HG03571 (cell line): ENCODE data around the gene ORAI1.
A peak's percentile ranks its signal among the peaks of the same experiment; 100 is the strongest.
"Not testable (repeated sequence)": the region's sequence is repeated elsewhere in the genome, so short reads cannot be mapped to it uniquely, and the experiment has no call there.

ENCODE experiments used
- ATAC-seq: cut with Tn5 transposase; IDR thresholded peaks from one replicate; pipeline ENCODE4 v1.9.1; 2021; ENCODE audit not compliant: unreplicated experiment

ORAI1 gene

GRCh38 chr12:121626087-121626852, at the start of gene ORAI1:
Gene ORAI1, plus strand, starts transcription at chr12:121626530.
- peak; percentile 64 for ATAC-seq

- ATAC-seq = no peak
Observed at GRCh38 chr12:121576851-121577391, 49.4 kb upstream of the ORAI1 start.

- no peak for ATAC-seq
Observed at GRCh38 chr12:121577443-121578180, 48.7 kb upstream of the ORAI1 start.

- no peak for ATAC-seq
Observed at GRCh38 chr12:121578230-121579189, 47.8 kb upstream of the ORAI1 start.

- no peak for ATAC-seq
Observed at GRCh38 chr12:121579190-121579791, 47.0 kb upstream of the ORAI1 start.

GRCh38 chr12:121579981-121580868, 46.1 kb upstream of the ORAI1 start:
- ATAC-seq = no peak

- no peak for ATAC-seq
Observed at GRCh38 chr12:121580959-121581685, 45.2 kb upstream of the ORAI1 start, which contains the start of gene KDM2B. Gene KDM2B, minus strand, starts transcription at chr12:121581023. Its CDS starts 112 bp downstream, at chr12:121580911.

GRCh38 chr12:121581686-121582429, 44.5 kb upstream of the ORAI1 start:
- no peak for ATAC-seq

- no peak for ATAC-seq
Observed at GRCh38 chr12:121582583-121583333, 43.6 kb upstream of the ORAI1 start.

- not testable (repeated sequence) for ATAC-seq
Observed at GRCh38 chr12:121583334-121583661, 43.0 kb upstream of the ORAI1 start.

GRCh38 chr12:121584885-121585284, 41.4 kb upstream of the ORAI1 start:
- not testable (repeated sequence) for ATAC-seq

- ATAC-seq = peak; percentile 51
Observed at GRCh38 chr12:121590476-121591143, 35.7 kb upstream of the ORAI1 start.

GRCh38 chr12:121592320-121592719, 34.0 kb upstream of the ORAI1 start:
- no peak for ATAC-seq

- ATAC-seq = no peak
Observed at GRCh38 chr12:121595520-121595919, 30.8 kb upstream of the ORAI1 start.

- ATAC-seq = no peak
Observed at GRCh38 chr12:121596526-121596925, 29.8 kb upstream of the ORAI1 start.

- no peak for ATAC-seq
Observed at GRCh38 chr12:121600702-121601336, 25.5 kb upstream of the ORAI1 start.
